SU-DHL-6 (cell line): ENCODE results near the gene PRKAG3.

Experiments used
- H2AFZ ChIP-seq: fragments of 200-600 bp; sonication (generic); 2 replicates; pipeline ENCODE4 v1.6.1; 2014; ENCODE audit warnings: low read depth, mild to moderate bottlenecking, moderate library complexity, mixed read lengths, antibody characterized with exemption, low read length; ENCODE audit not compliant: severe bottlenecking
- H3F3A ChIP-seq: fragments of 200-600 bp; shearing (Covaris generic); 2 replicates; pipeline ENCODE4 v1.6.0; 2016; ENCODE audit warnings: antibody characterized with exemption, mild to moderate bottlenecking; ENCODE audit not compliant: insufficient read depth
- H3K27ac ChIP-seq: fragments of 200-600 bp; sonication (generic); 2 replicates; pipeline ENCODE4 v1.5.1; 2016; ENCODE audit warnings: low read depth, mild to moderate bottlenecking, low read length, moderate library complexity, mixed read lengths
- H3K27me3 ChIP-seq: fragments of 200-600 bp; sonication (generic), shearing (Covaris generic); 2 replicates; pipeline ENCODE4 v1.6.0; 2014; ENCODE audit warnings: mild to moderate bottlenecking, low read length
- H3K36me3 ChIP-seq: fragments of 200-600 bp; sonication (generic); 2 replicates; pipeline ENCODE4 v1.6.1; 2014; ENCODE audit warnings: mild to moderate bottlenecking, low read length, mixed read lengths
- H3K4me2 ChIP-seq: fragments of 300-600, 200-600 bp; shearing (Covaris generic), sonication (generic); 2 replicates; pipeline ENCODE4 v1.6.0; 2014; ENCODE audit warnings: low read length, low read depth, mild to moderate bottlenecking; ENCODE audit not compliant: poor library complexity, severe bottlenecking
- H3K4me3 ChIP-seq: fragments of 200-600 bp; sonication (generic); 2 replicates; pipeline ENCODE4 v1.5.1; 2014; ENCODE audit warnings: antibody characterized with exemption, low read length, mild to moderate bottlenecking, mixed read lengths; ENCODE audit not compliant: insufficient read depth, poor library complexity, severe bottlenecking
- H3K79me2 ChIP-seq: fragments of 200-600 bp; sonication (generic); 2 replicates; pipeline ENCODE4 v1.6.1; 2014; ENCODE audit warnings: mild to moderate bottlenecking, low read length, moderate library complexity; ENCODE audit not compliant: insufficient read depth
- H3K9ac ChIP-seq: fragments of 200-600 bp; sonication (generic); 2 replicates; pipeline ENCODE4 v1.7.0; 2014; ENCODE audit warnings: mild to moderate bottlenecking, low read length
- H3K9me2 ChIP-seq: fragments of 200-600 bp; sonication (generic); replicated peaks from 2 replicates; pipeline ENCODE4 v1.6.1; 2014; ENCODE audit warnings: low read length; ENCODE audit not compliant: insufficient read depth
- H3K9me3 ChIP-seq: fragments of 200-600 bp; sonication (generic); 2 replicates; pipeline ENCODE4 v1.6.1; 2014; ENCODE audit warnings: low read length, mixed read lengths; ENCODE audit not compliant: insufficient read depth
- H4K20me1 ChIP-seq: fragments of 200-600 bp; sonication (generic); 2 replicates; pipeline ENCODE4 v1.6.1; 2014; ENCODE audit warnings: low read depth, mild to moderate bottlenecking, antibody characterized with exemption, low read length, moderate library complexity, mixed read lengths
- CTCF ChIP-seq: fragments of 200-600 bp; sonication (generic); IDR thresholded peaks from one replicate; pipeline ENCODE4 v1.5.1; 2017; ENCODE audit warnings: antibody characterized with exemption, mild to moderate bottlenecking, low read length, moderate library complexity; ENCODE audit not compliant: insufficient read depth, poor library complexity, severe bottlenecking
- EZH2phosphoT487 ChIP-seq: fragments of 200-600 bp; sonication (generic), shearing (Covaris generic); conservative IDR thresholded peaks from 2 replicates; pipeline ENCODE4 v1.6.1; 2018; ENCODE audit warnings: mild to moderate bottlenecking, antibody characterized with exemption, low read length, moderate library complexity, mixed read lengths

PRKAG3 gene

GRCh38 chr2:218859988-218860831 is 28.6 kb upstream of the PRKAG3 start:
- Histone ChIP-seq H3F3A (no peaks in the 10 kb centered on the region), H3K36me3 (no peaks in the 10 kb centered on the region), H3K27me3 (no peaks in the 10 kb centered on the region), H3K9me2 (no peaks in the 10 kb centered on the region), H2AFZ (no peak overlapping the region), H4K20me1 (no peaks in the 10 kb centered on the region), H3K27ac (no peak overlapping the region), H3K9me3 (no peaks in the 10 kb centered on the region), H3K79me2 (no peaks in the 10 kb centered on the region), H3K4me2 (no peak overlapping the region), H3K4me3 (no peak overlapping the region), H3K9ac (no peak overlapping the region)
- no peak for TF ChIP-seq CTCF
- TF ChIP-seq EZH2phosphoT487 = no peak

DNA sequence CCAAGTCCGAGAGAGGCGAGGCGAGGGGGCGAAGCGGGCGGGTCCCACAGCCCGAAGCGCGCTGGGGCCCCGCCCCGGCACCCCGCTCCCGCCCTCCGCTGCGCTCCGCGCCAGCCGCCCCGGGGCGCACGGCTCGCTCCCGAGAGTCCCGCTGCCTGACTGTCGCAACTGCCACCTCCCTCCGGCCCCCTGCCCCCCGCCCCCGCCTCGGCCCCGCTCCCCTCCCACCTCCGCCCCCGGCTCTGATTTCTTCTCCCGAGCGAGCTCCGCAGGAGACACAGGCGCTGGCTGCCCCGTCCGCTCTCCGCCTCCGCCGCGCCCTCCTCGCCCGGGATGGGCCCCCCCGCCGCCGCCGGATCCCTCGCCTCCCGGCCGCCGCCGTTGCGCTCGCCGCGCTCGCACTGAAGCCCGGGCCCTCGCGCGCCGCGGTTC is 28.0 kb upstream of the PRKAG3 start, which contains the start of gene WNT6:
Gene WNT6, plus strand, starts transcription at position 250 of the 432 bp plus-strand sequence. CDS start 233 bp downstream, outside the sequence.
- Histone ChIP-seq H4K20me1 (no peaks in the 10 kb centered on the region), H3K79me2 (no peaks in the 10 kb centered on the region), H3K27ac (no peak within 1 kb of the TSS), H3K4me3 (no peak within 1 kb of the TSS), H3K4me2 (no peak within 1 kb of the TSS), H3K27me3 (no peaks in the 10 kb centered on the region), H2AFZ (no peak within 1 kb of the TSS), H3K36me3 (no peaks in the 10 kb centered on the region), H3K9me3 (no peaks in the 10 kb centered on the region), H3K9ac (no peak within 1 kb of the TSS), H3K9me2 (no peaks in the 10 kb centered on the region), H3F3A (no peaks in the 10 kb centered on the region)
- no peak for TF ChIP-seq EZH2phosphoT487
- TF ChIP-seq CTCF = no peak

GRCh38 chr2:218858671-218859555 is 27.3 kb upstream of the PRKAG3 start:
- Histone ChIP-seq H3K9ac (no peak overlapping the region), H3K9me2 (no peaks in the 10 kb centered on the region), H2AFZ (no peak overlapping the region), H4K20me1 (no peaks in the 10 kb centered on the region), H3K36me3 (no peaks in the 10 kb centered on the region), H3K27me3 (no peaks in the 10 kb centered on the region), H3K4me2 (no peak overlapping the region), H3K27ac (no peak overlapping the region), H3K4me3 (no peak overlapping the region), H3F3A (no peaks in the 10 kb centered on the region), H3K9me3 (no peaks in the 10 kb centered on the region), H3K79me2 (no peaks in the 10 kb centered on the region)
- no peak for TF ChIP-seq EZH2phosphoT487
- TF ChIP-seq CTCF = no peak
